H1 (cell line): ENCODE results near the gene CC2D2A. TPM values are rescaled to one million over a fixed set of nuclear protein-coding genes. Genes with fewer than 3 reads are reported as not detected.

Experiments used
- CTCF ChIP-seq, 3 experiments: IDR thresholded peaks; 1 replicate in 2 of 3; 2 replicates in 1 of 3; pipeline versions ENCODE4 v1.5.1 to v1.6.1; 2011; ENCODE audit warnings: low read length in 3 of 3, mild to moderate bottlenecking in 3 of 3, inconsistent platforms in 2 of 3, low read depth in 1 of 3, moderate library complexity in 1 of 3; ENCODE audit not compliant: insufficient read depth in 1 of 3; ENCODE audit errors: control extremely low read depth in 1 of 3
- polyA plus RNA-seq, 7 experiments: library from polyadenylated mRNA; depleted of rRNA in 3 of 7; stranded (reverse) in 5 of 7; unstranded in 2 of 7; fragments of >200 nt in 5 of 7; fragments of 200-250 nt in 2 of 7; gene quantifications; 1 replicate in 5 of 7; 2 replicates in 1 of 7; 4 replicates in 1 of 7; pipeline versions ENCODE4 v1.2.1 to v1.2.3, GENCODE V29; 2011 to 2013; ENCODE audit warnings: missing spikeins in 2 of 7, mixed read lengths in 2 of 7
- total RNA-seq: library from RNA; stranded (reverse); fragmentation: NEBNext Ultra II Directional; extraction: Animal tissue kit (Norgen Biotek cat#: 25700); gene quantifications from 2 replicates; pipeline ENCODE4 v1.2.1, GENCODE V29; 2021

The CC2D2A gene
- total and polyA plus RNA-seq, 2 of the 8 experiments (the other 6 are each of a cell fraction or from before 2014, with no cell fraction given), result 11.0 to 12.2 TPM

- TF ChIP-seq CTCF (IDR thresholded peaks at IDR 0.05; ENCODE audit: control extremely low read depth in 1 of 3, insufficient read depth in 1 of 3, low read depth in 1 of 3, low read length in 3 of 3), result peak in 2 of 3 experiments; percentile 68 to 80; a peak in 3 of 4 replicates
Measured at GRCh38 chr4:15479089-15479912, 9.6 kb downstream of the CC2D2A start (continued).
